SK-N-SH treated with all-trans-retinoic acid at 6 μM for 48 hours (cell line): ENCODE data around the gene ABHD11.

Experiments used
- CREB5 ChIP-seq: fragments of 250-450 bp; sonication (Bioruptor Pico); IDR thresholded peaks from 2 replicates; pipeline ENCODE4 v1.5.1; 2020; ENCODE audit warnings: low read depth, mild to moderate bottlenecking, moderate library complexity
- CSRNP3 ChIP-seq: fragments of 250-450 bp; sonication (Bioruptor Pico); IDR thresholded peaks from 2 replicates; pipeline ENCODE4 v1.5.1; 2021; ENCODE audit warnings: mild to moderate bottlenecking, moderate library complexity
- ESRRG ChIP-seq: fragments of 250-450 bp; sonication (Bioruptor Pico); IDR thresholded peaks from 2 replicates; pipeline ENCODE4 v1.6.1; 2021; ENCODE audit warnings: mild to moderate bottlenecking
- ISL1 ChIP-seq: fragments of 250-450 bp; sonication (Bioruptor Pico); IDR thresholded peaks from 2 replicates; pipeline ENCODE4 v2.1.2; 2022; ENCODE audit warnings: mild to moderate bottlenecking, moderate library complexity
- POU6F1 ChIP-seq: fragments of 250-450 bp; sonication (Bioruptor Pico); IDR thresholded peaks from 2 replicates; pipeline ENCODE4 v1.8.0; 2021; ENCODE audit warnings: low read depth, mild to moderate bottlenecking, moderate library complexity, borderline replicate concordance
- PPARA ChIP-seq: fragments of 250-450 bp; sonication (Bioruptor Pico); IDR thresholded peaks from 2 replicates; pipeline ENCODE4 v1.5.0; 2020; ENCODE audit warnings: mild to moderate bottlenecking, borderline replicate concordance
- RARB ChIP-seq: fragments of 250-450 bp; sonication (Bioruptor Pico); IDR thresholded peaks from 2 replicates; pipeline ENCODE4 v1.8.0; 2021; ENCODE audit warnings: mild to moderate bottlenecking, moderate library complexity
- TCF4 ChIP-seq: fragments of 250-450 bp; sonication (Bioruptor Pico); IDR thresholded peaks from 2 replicates; pipeline ENCODE4 v1.8.0; 2021; ENCODE audit warnings: mild to moderate bottlenecking, moderate library complexity, borderline replicate concordance
- TOX ChIP-seq: fragments of 250-450 bp; sonication (Bioruptor Pico); IDR thresholded peaks from 2 replicates; pipeline ENCODE4 v1.8.0; 2021; ENCODE audit warnings: mild to moderate bottlenecking, moderate library complexity, borderline replicate concordance
- ZC3H10 ChIP-seq: fragments of 250-450 bp; sonication (Bioruptor Pico); IDR thresholded peaks from 2 replicates; pipeline ENCODE4 v1.5.1; 2021; ENCODE audit warnings: mild to moderate bottlenecking, moderate library complexity
- ZFP3 ChIP-seq: fragments of 250-450 bp; sonication (Bioruptor Pico); IDR thresholded peaks from 2 replicates; pipeline ENCODE4 v1.5.0; 2020; ENCODE audit warnings: mild to moderate bottlenecking, moderate library complexity
- ZFP30 ChIP-seq: fragments of 450-650 bp; formaldehyde crosslinking; IDR thresholded peaks from 2 replicates; pipeline ENCODE4 v1.5.0; 2022; ENCODE audit warnings: mild to moderate bottlenecking, moderate library complexity

- TF ChIP-seq POU6F1: no peak
- no peak for TF ChIP-seq PPARA (CRISPR knock-in tag)
- no peak for TF ChIP-seq ZFP3
- TF ChIP-seq ZFP30 (CRISPR knock-in tag): no peak
- no peak for TF ChIP-seq RARB (CRISPR knock-in tag)
- no peak for TF ChIP-seq CREB5 (CRISPR knock-in tag)
- no peak for TF ChIP-seq CSRNP3 (CRISPR knock-in tag)
- no peak for TF ChIP-seq ESRRG
- TF ChIP-seq ISL1 (CRISPR knock-in tag): no peak
- TF ChIP-seq ZC3H10: no peak
- no peak for TF ChIP-seq TCF4
- no peak for TF ChIP-seq TOX (CRISPR knock-in tag)
Observed at GRCh38 chr7:73718905-73719805, 19.4 kb downstream of the ABHD11 start, which contains the start of gene STX1A.
